Heart left ventricle (tissue), 13 donors: ENCODE results near the gene CDH13.

Source experiments
- CTCF ChIP-seq, 12 donors: fragments of 200-600 bp; sonication (generic) in 4 of 12; IDR thresholded peaks; one replicate each; pipeline versions ENCODE4 v1.5.0 to v1.8.0; 2018 to 2022; ENCODE audit warnings: antibody characterized with exemption in 12 of 12, mild to moderate bottlenecking in 5 of 12
- POLR2A ChIP-seq, 2 donors: fragments of 450-650 bp; IDR thresholded peaks; one replicate each; pipeline ENCODE4 v1.6.1; 2017; ENCODE audit warnings: antibody characterized with exemption in 2 of 2, mild to moderate bottlenecking in 2 of 2, moderate library complexity in 2 of 2
- donor health status: ischemic (EF 13 %, LVEDD 7.1; RV severe dilation, severe dysfunction).
- donor health status: DM: no; HTN: yes; CAD: no.
- donor health status: DM: no; HTN: no; CAD: no.
- donor health status: ischemic (EF 25% LVEDD 6.9; RV normal size, moderate dysfunction).
- donor health status: ischemic (EF 25% LVEDD 5.7; RV mildly dilated, moderate dysfunction).
- donor health status: ischemic (EF 35%, LVEDD 5.7; RV mildly dilated, moderate dysfunction).
- donor health status: nonischemic (EF 11% LVEDD 7.7; RV severe dilation, severe dysfunction).
- donor health status: DM: yes; HTN: yes; CAD: no.
- donor health status: PGD.
- donor health status: ischemic (EF 29% LVEDD 5.4; RV normal size, mild dysfunction).
- donor health status: nonischemic (EF 23%, LVEDD 6.1; RV moderate dilation, normal function).

GRCh38 chr16:83661656-83662055, 1034.9 kb downstream of the CDH13 start:
- TF ChIP-seq POLR2A (IDR thresholded peaks at IDR 0.05) (no peak), CTCF (IDR thresholded peaks at IDR 0.05) (no peak)
